ENCODE data around the gene OR10H4. TPM values are rescaled to one million over a fixed set of nuclear protein-coding genes. Genes with fewer than 3 reads are reported as not detected.
"Not testable (repeated sequence)": the region's sequence is repeated elsewhere in the genome, so short reads cannot be mapped to it uniquely, and the experiment has no call there.

Gene OR10H4
- total RNA-seq, 1 donor from 2014 or later, result not detected

GRCh38 chr19:15962319-15962718, 13.5 kb downstream of the OR10H4 start:
- DNase-seq (ENCODE audit: low read depth) (no peak), FAIRE-seq (no peak)
- H3K36me3 ChIP-seq (ENCODE audit: control insufficient read depth, insufficient read depth, low read length), result no peaks in the 10 kb centered on the region

GRCh38 chr19:15964231-15964630, 15.4 kb downstream of the OR10H4 start:
- no peaks in the 10 kb centered on the region for H3K36me3 ChIP-seq (ENCODE audit: control insufficient read depth, insufficient read depth, low read length)
- DNase-seq (ENCODE audit: low read depth) (no peak), FAIRE-seq (no peak)
- no peaks in the 10 kb centered on the region for H3K27me3 ChIP-seq (ENCODE audit: control insufficient read depth, insufficient read depth, low read length)
- TF ChIP-seq CTCF (IDR thresholded peaks at IDR 0.05; ENCODE audit: insufficient read depth, low read length, severe bottlenecking), result no peak
- no peak overlapping the region for H3K4me3 ChIP-seq (ENCODE audit: low read depth, low read length)

More at GRCh38 chr19:15962319-15962718, 13.5 kb downstream of the OR10H4 start:
- H3K4me3 ChIP-seq (ENCODE audit: low read depth, low read length), result no peak overlapping the region
- TF ChIP-seq CTCF (IDR thresholded peaks at IDR 0.05; ENCODE audit: insufficient read depth, low read length, severe bottlenecking), result no peak
- H3K27me3 ChIP-seq (ENCODE audit: control insufficient read depth, insufficient read depth, low read length), result no peaks in the 10 kb centered on the region

GRCh38 chr19:15971224-15971780, 22.5 kb downstream of the OR10H4 start:
- DNase-seq (ENCODE audit: low read depth) (no peak), FAIRE-seq (no peak)
- Histone ChIP-seq H3K36me3 (ENCODE audit: control insufficient read depth, insufficient read depth, low read length) (no peaks in the 10 kb centered on the region), H3K27me3 (ENCODE audit: control insufficient read depth, insufficient read depth, low read length) (no peaks in the 10 kb centered on the region), H3K4me3 (ENCODE audit: low read depth, low read length) (no peak overlapping the region)
- TF ChIP-seq CTCF (IDR thresholded peaks at IDR 0.05; ENCODE audit: insufficient read depth, low read length, severe bottlenecking), result no peak

- FAIRE-seq; H3K4me3 ChIP-seq (ENCODE audit: low read depth, low read length); H3K27me3 ChIP-seq (ENCODE audit: control insufficient read depth, insufficient read depth, low read length): not testable (repeated sequence)
Measured at GRCh38 chr19:15972043-15972442, 23.2 kb downstream of the OR10H4 start.

GRCh38 chr19:15974856-15975255, 26.0 kb downstream of the OR10H4 start:
- Histone ChIP-seq H3K4me3 (ENCODE audit: low read depth, low read length) (no peak overlapping the region), H3K27me3 (ENCODE audit: control insufficient read depth, insufficient read depth, low read length) (no peaks in the 10 kb centered on the region), H3K36me3 (ENCODE audit: control insufficient read depth, insufficient read depth, low read length) (no peaks in the 10 kb centered on the region)
- DNase-seq (ENCODE audit: low read depth) (no peak), FAIRE-seq (no peak)
- TF ChIP-seq CTCF (IDR thresholded peaks at IDR 0.05; ENCODE audit: insufficient read depth, low read length, severe bottlenecking), result no peak

More at GRCh38 chr19:15972043-15972442, 23.2 kb downstream of the OR10H4 start:
- not testable (repeated sequence) for H3K36me3 ChIP-seq (ENCODE audit: control insufficient read depth, insufficient read depth, low read length); DNase-seq (ENCODE audit: low read depth)

- no peak for DNase-seq (ENCODE audit: low read depth)
- FAIRE-seq, result no peak
- no peak for TF ChIP-seq CTCF (IDR thresholded peaks at IDR 0.05; ENCODE audit: insufficient read depth, low read length, severe bottlenecking)
- no peak overlapping the region for H3K4me3 ChIP-seq (ENCODE audit: low read depth, low read length)
- no peaks in the 10 kb centered on the region for H3K36me3 ChIP-seq (ENCODE audit: control insufficient read depth, insufficient read depth, low read length)
- H3K27me3 ChIP-seq (ENCODE audit: control insufficient read depth, insufficient read depth, low read length), result no peaks in the 10 kb centered on the region
Measured at GRCh38 chr19:15976836-15977689, 28.3 kb downstream of the OR10H4 start.
